HUDEP-2 (cell line): Measurements from ENCODE around the gene PRAMEF1.
"Not testable (repeated sequence)": the region's sequence is repeated elsewhere in the genome, so short reads cannot be mapped to it uniquely, and the experiment has no call there.

Experiments used
- DNase-seq, 76 experiments: peaks; one replicate each; lab custom pipeline; 2025; ENCODE audit not compliant: unreplicated experiment in 76 of 76; lab: John Stamatoyannopoulos, UW

PRAMEF1 gene

GRCh38 chr1:12774801-12775345, 16.3 kb upstream of the PRAMEF1 start:
- DNase-seq, result no peak

- no peak for DNase-seq
These were observed 15.8 kb upstream of the PRAMEF1 start for GRCh38 chr1:12775443-12775842.

GRCh38 chr1:12776801-12777557, 14.2 kb upstream of the PRAMEF1 start:
- no peak for DNase-seq

- no peak for DNase-seq
These were observed 13.1 kb upstream of the PRAMEF1 start for GRCh38 chr1:12778061-12778460.

GRCh38 chr1:12778907-12779306, 12.3 kb upstream of the PRAMEF1 start:
- DNase-seq, result no peak

- DNase-seq, result not testable (repeated sequence)
These were observed 9.7 kb upstream of the PRAMEF1 start for GRCh38 chr1:12781488-12781887.

GRCh38 chr1:12783783-12784182, 7.4 kb upstream of the PRAMEF1 start:
- peak in 14 of 76 experiments; percentile 2 to 34 (median 15) for DNase-seq

GRCh38 chr1:12784729-12785128, 6.5 kb upstream of the PRAMEF1 start:
- not testable (repeated sequence) for DNase-seq

- no peak for DNase-seq
These were observed 7.7 kb downstream of the PRAMEF1 start for GRCh38 chr1:12798911-12799310.

- no peak for DNase-seq
These were observed 8.5 kb downstream of the PRAMEF1 start for GRCh38 chr1:12799730-12800129.

- no peak for DNase-seq
These were observed 18.7 kb downstream of the PRAMEF1 start for GRCh38 chr1:12809933-12810332.

GRCh38 chr1:12810691-12811408, 19.7 kb downstream of the PRAMEF1 start:
- DNase-seq, result no peak

GRCh38 chr1:12811409-12811784, 20.2 kb downstream of the PRAMEF1 start:
- DNase-seq, result no peak

- not testable (repeated sequence) for DNase-seq
These were observed 27.9 kb downstream of the PRAMEF1 start for GRCh38 chr1:12819061-12819460.

GRCh38 chr1:12831310-12831709, 40.1 kb downstream of the PRAMEF1 start, which contains the start of gene PRAMEF11:
Gene PRAMEF11 (minus strand): TSS chr1:12831410. CDS start chr1:12828789, 2,621 bp downstream.
- not testable (repeated sequence) for DNase-seq

GRCh38 chr1:12833251-12833650, 42.1 kb downstream of the PRAMEF1 start:
- DNase-seq, result not testable (repeated sequence)
